Keratinocyte (primary cell): ENCODE measurements around the gene SPTBN2.
A peak's percentile ranks its signal among the peaks of the same experiment; 100 is the strongest.

Experiments used
- EZH2 ChIP-seq: IDR thresholded peaks from one replicate; pipeline ENCODE4 v1.6.1; 2012; ENCODE audit warnings: inconsistent platforms, mild to moderate bottlenecking, low read length, moderate library complexity
- TF ChIP-seq, protein P1 (sequence below), 3 experiments: IDR thresholded peaks in 1 of 3; conservative IDR thresholded peaks in 1 of 3; optimal IDR thresholded peaks in 1 of 3; 2 replicates in 2 of 3; 3 replicates in 1 of 3; pipeline versions ENCODE3 to v1.5.1; 2011; ENCODE audit warnings: low read length in 3 of 3, mild to moderate bottlenecking in 3 of 3, moderate library complexity in 2 of 3, control low read depth in 1 of 3, inconsistent platforms in 1 of 3; ENCODE audit not compliant: insufficient read depth in 2 of 3; ENCODE audit errors: extremely low read depth in 1 of 3

DNA sequence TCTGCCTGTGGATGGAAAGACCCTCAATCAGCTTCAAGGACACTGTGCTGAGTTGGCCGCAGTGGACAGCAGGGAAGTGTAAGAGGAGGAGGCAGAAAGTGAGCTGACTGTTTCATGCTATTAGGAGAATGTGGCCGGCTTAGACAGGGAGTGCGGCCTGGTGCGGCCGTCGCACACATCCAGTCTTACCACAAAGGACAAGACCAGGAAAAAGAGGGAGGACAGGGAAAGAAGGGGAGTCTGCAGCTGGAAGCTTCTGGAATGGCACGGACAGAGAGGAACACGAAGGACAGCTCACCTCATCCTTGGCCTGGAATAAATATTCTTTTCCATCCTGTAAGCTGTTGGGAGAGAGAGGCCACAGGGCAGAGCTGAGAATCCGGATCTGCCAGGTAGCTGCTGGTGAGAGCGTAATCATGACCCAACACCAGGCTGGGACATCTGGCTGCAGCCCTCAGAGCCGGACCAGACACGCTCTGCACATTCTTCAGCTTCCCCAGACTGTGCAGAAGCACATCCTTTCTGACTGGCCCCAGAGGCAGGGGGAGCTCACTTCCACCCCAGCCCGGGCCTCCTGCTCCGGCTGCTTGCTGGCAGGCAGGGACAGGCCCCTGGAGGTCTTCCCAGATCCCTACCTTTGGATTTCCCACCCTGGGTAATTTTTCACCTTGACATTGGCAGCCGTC, 42.8 kb downstream of the SPTBN2 start:
- TF ChIP-seq, protein P1, sequence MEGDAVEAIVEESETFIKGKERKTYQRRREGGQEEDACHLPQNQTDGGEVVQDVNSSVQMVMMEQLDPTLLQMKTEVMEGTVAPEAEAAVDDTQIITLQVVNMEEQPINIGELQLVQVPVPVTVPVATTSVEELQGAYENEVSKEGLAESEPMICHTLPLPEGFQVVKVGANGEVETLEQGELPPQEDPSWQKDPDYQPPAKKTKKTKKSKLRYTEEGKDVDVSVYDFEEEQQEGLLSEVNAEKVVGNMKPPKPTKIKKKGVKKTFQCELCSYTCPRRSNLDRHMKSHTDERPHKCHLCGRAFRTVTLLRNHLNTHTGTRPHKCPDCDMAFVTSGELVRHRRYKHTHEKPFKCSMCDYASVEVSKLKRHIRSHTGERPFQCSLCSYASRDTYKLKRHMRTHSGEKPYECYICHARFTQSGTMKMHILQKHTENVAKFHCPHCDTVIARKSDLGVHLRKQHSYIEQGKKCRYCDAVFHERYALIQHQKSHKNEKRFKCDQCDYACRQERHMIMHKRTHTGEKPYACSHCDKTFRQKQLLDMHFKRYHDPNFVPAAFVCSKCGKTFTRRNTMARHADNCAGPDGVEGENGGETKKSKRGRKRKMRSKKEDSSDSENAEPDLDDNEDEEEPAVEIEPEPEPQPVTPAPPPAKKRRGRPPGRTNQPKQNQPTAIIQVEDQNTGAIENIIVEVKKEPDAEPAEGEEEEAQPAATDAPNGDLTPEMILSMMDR (optimal IDR thresholded peaks at IDR 0.05 in 1 of 3, IDR thresholded peaks at IDR 0.05 in 1 of 3, conservative IDR thresholded peaks at IDR 0.05 in 1 of 3; ENCODE audit: extremely low read depth in 1 of 3, insufficient read depth in 2 of 3, low read length in 3 of 3): peak in 1 of 3 experiments; percentile 24
- no peak for TF ChIP-seq EZH2
